ENCODE data around the gene GNG4.

Gene GNG4

DNA sequence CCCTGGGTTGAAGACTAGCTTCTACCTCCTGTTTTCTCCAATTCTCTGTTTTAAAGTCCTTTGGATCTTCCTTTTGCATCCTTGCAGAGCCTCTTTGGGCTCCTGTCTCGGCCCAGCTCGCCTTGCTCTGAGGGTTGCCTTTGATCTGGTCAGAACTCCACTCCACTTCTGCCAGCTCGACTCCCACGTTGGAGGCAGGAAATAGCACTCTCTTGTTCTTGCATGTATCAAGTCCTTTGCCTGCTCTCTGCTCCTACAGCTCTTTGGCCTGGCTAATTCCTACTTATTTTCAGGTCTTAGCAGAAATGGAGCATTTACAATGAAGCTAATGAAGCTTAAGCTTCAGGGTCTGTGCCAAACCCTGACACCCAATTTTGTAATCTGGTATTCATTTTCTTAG is 124.3 kb downstream of the GNG4 start:
- no peak for DNase-seq

DNA sequence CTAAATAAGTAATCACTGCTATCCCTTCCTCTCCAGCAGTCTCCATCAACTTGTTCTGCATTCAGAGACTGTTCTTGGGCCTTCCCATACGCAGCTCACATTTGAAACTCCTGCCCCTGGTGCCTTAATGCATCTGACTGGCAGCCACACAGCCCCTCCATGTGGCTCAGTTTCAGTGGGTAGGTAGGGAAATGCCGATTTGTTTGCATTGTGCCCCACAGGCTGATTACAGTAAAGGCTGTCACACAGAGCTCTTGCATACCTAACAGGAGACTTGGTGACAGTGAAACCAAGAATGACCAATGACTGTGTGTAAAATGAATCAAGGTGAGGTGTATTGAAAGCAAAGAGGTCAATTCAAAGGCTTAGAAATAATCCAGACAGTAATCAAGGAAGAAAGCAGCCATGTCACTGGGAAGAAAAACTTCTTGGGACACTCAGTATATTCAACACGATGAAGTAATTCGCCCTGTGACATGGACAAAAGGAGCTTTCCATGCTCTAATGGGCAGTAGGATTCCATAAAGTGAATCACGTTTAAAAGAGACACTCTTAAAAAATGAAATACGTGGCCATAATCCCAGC is 132.6 kb downstream of the GNG4 start:
- DNase-seq, result no peak

DNA sequence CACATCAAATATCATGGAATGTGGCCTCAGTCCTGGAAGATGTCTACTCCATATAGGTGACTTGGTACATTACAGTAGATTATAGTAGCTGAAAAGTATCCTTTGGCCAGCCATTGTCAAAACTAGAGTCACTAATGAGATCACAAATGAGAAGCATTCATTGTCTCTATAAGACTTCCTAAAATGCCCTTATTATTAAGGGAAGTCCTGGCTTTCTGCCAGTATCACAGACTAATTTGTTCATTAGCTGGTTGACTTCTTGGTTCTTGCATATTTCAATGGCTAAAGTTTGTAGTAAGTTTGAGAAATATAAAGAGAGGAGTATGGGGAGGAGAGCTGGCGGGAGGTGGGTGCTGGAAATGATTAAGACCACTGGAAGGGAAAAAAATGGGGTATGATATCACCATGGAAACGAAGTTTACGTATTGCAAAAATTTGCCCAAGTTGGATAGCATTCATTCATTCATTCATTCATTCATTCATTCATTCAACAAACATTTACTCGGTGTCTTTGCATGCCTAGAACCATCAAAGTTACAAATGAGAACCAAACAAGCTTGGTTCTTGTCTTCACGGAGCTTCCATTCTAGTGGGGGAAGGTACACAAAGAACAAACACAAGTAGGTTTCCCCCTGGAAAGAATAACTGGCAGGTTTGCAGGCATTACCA is 133.6 kb downstream of the GNG4 start:
- no peak for DNase-seq

GRCh38 chr1:235513495-235514366 is 135.9 kb downstream of the GNG4 start:
- peak; percentile 76 for DNase-seq

DNA sequence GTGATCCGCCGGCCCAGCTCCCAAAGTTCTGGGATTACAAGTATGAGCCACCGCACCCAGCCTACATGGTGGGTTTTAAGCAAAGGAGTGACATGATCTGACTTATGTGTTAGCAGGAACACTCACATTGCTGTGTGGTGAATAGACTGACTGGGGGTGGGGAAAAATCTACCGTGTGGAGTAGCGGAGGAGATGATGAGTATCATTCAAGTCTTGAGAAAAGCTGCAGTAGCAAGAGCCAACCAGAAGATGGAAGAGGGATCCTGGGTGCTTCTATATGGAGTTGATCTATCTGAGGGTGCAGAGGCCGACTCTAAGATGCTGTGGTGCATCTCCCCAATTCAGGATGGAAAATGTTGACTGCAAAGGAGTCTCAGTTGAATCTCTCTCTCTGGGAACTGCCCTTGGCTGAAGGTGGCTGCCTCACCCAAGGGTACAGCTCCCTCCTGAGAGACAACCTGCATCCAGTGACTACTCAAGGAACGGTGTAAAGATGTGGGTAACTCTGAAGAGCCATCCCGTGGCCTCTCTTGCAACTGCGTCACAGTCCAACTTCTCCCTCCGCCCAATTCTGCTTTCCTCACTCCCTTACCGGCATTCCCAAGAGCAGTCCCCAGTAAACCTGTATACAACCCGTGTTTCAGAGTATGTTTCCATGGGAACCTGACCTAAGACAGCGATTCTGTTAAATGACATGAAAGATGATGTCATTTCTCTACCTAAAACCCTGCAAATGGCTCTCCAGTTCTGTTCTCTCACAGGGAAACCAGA is 137.9 kb downstream of the GNG4 start:
- no peak for DNase-seq

DNA sequence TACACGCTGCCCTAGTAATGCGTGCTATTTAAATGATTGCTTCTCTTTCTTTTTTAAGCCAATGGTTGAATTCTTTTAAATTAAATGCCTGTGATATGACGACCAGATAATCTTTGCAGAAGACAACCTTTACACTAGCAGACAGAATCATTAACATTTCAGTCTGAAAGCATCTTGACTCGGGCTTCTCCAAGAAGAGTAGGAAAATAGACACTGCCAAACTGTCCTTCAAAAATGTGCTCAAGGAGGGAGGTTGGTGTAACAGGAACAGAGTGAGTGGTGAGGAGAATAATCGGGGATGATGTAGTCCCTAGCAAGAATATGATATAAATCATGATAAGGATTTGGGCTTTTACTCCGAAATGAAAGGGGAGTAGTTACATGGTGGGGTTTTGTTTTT is 138.8 kb downstream of the GNG4 start:
- DNase-seq, result no peak

GRCh38 chr1:235507623-235508022 is 142.0 kb downstream of the GNG4 start:
- no peak for DNase-seq

DNA sequence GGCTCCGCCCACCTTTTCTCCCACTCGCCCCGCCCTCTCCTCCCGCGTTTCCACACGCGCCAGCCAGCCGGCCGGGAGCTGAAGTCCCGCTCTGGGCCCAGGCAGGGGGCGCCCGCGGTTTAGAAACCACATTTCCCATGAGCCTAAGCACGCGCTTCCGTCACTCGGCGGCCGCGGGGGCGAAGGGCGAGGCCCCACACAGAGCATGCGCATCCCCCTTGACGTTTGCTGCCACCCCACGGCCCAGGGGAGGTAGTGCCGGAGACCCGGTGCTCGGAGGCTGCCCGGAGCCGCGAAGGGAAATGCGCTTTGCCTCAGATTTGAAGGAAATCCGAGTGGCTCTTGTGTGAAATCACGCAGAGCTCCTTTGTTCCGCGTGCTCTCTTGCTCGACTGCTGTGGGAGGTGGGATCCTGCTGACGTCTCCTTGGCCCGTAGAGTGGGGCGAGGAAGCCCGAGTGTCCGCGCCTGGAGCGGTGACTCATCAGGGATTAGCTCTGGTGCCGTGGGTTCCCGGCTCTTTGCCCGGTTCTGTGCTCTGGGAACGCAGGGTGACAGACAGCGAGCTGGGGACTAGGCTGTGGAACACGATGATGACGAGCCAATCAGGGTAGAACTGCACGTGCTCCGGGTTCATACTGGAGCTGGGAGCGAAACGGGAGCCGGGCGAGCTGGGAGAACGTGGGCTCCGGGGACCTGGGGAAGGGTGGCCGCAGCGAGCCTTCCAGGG is 144.9 kb downstream of the GNG4 start:
- DNase-seq, result peak; percentile 98

GRCh38 chr1:235504122-235504493 is 145.5 kb downstream of the GNG4 start, which contains the start of gene B3GALNT2:
TSS of gene B3GALNT2 (minus strand) at chr1:235504452. CDS start at chr1:235504252, 200 bp downstream.
- no peak for DNase-seq

- DNase-seq, result peak; percentile 55
Observed at GRCh38 chr1:235503403-235504121, 146.0 kb downstream of the GNG4 start.

DNA sequence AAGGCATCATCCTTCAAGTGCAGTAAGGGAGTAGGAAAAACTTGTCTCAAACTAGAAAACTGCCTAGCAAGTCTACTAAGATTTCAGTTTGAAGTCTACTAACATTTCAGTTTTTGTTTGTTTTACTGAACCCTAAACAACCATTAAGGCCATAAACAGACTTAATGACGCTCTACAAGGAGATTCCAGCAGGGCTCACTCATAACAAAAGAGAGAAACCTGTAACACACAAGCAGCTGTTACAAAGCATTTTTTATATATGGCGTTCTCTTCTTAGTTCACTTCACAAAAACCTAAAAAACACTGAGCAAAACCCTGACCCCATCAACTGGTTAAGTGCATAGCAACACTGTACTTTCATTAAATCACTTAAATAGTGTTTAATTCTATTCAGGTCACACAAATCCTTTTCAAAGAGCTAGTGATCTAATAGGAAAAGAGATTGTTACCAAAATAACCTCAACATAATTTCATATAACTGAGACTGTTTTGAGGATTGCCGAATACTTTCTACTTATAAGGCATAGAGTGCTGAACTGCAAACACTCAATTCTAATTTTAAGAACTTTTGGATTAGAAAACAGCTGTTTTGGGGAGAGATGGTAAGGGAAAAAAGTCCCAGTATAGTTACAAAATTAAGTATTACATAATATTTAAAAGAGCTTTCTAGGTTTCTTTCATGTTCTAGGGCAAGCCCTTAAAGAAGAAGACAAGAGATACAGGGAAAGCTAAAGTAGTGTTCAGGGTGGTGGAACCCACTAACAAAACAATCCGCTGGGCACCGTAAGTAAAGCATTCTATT is 146.8 kb downstream of the GNG4 start:
- DNase-seq, result peak; percentile 44

- no peak for DNase-seq
Observed at GRCh38 chr1:235500971-235501540, 148.5 kb downstream of the GNG4 start.

All from NCI-H2171 treated with DMSO at 0.1 percent for 48 hours (cell line).